B cell (primary cell): Measurements from ENCODE around the gene EIF4A3. TPM values are rescaled to one million over a fixed set of nuclear protein-coding genes. Genes with fewer than 3 reads are reported as not detected.
"Not testable (repeated sequence)": the region's sequence is repeated elsewhere in the genome, so short reads cannot be mapped to it uniquely, and the experiment has no call there.

ENCODE experiments used
- ATAC-seq: fragments of 200-7000 bp; cut with Tn5 transposase; one replicate; pipeline ENCODE4 v1.10.0; 2021; ENCODE audit warnings: low read depth, mild to moderate bottlenecking, moderate number of reproducible peaks, moderate library complexity
- CTCF ChIA-PET: fragments of 350-600 bp; sonication (Branson Sonifier 250); formaldehyde crosslinking; loops from one replicate; lab custom pipeline; 2021; ENCODE audit warnings: antibody characterized with exemption, inconsistent platforms; lab: Charles Lee
- POLR2A ChIA-PET: fragments of 350-600 bp; sonication (Branson Sonifier 250); formaldehyde crosslinking; loops from one replicate; lab custom pipeline; 2021; ENCODE audit warnings: antibody characterized with exemption; lab: Charles Lee
- DNase-seq: peaks from one replicate; pipeline ENCODE4 v3.0.0; 2013
- H2AFZ ChIP-seq: 2 replicates; pipeline ENCODE4 v1.6.1; 2012; ENCODE audit warnings: mild to moderate bottlenecking, low read depth, low read length; ENCODE audit not compliant: insufficient read depth, poor library complexity, severe bottlenecking
- H3K27ac ChIP-seq, 2 donors: 1 replicate in 1 of 2; 2 replicates in 1 of 2; pipeline ENCODE4 v1.5.1; 2012 to 2013; ENCODE audit warnings: low read length in 2 of 2, mild to moderate bottlenecking in 2 of 2, moderate library complexity in 1 of 2
- H3K27me3 ChIP-seq, 4 experiments: fragments of 200-600 bp in 1 of 4; sonication (generic) in 1 of 4; replicated peaks in 1 of 4; 1 replicate in 2 of 4; 2 replicates in 2 of 4; pipeline versions ENCODE4 v1.6.1 to v1.7.0; 2013 to 2016; ENCODE audit warnings: low read length in 3 of 4, mild to moderate bottlenecking in 2 of 4, mixed read lengths in 1 of 4, moderate library complexity in 1 of 4; ENCODE audit not compliant: insufficient read depth in 4 of 4, control insufficient read depth in 3 of 4; ENCODE audit errors: control extremely low read depth in 1 of 4
- H3K36me3 ChIP-seq, 2 experiments: replicated peaks in 1 of 2; 1 replicate in 1 of 2; 2 replicates in 1 of 2; pipeline versions ENCODE4 v1.6.1 to v1.7.1; 2013; ENCODE audit warnings: low read length in 1 of 2; ENCODE audit not compliant: insufficient read depth in 2 of 2, control insufficient read depth in 1 of 2; ENCODE audit errors: control extremely low read depth in 1 of 2, extremely low read depth in 1 of 2
- H3K4me1 ChIP-seq, 2 donors: fragments of 200-600 bp in 1 of 2; sonication (generic) in 1 of 2; 1 replicate in 1 of 2; 2 replicates in 1 of 2; pipeline versions ENCODE4 v1.5.1 to v1.6.1; 2013 to 2017; ENCODE audit warnings: low read length in 2 of 2; ENCODE audit not compliant: control insufficient read depth in 2 of 2, insufficient read depth in 2 of 2
- H3K4me2 ChIP-seq: replicated peaks from 2 replicates; pipeline ENCODE3; 2012; ENCODE audit warnings: mild to moderate bottlenecking, low read depth, low read length; ENCODE audit not compliant: poor library complexity, severe bottlenecking
- H3K4me3 ChIP-seq, 5 experiments: fragments of 200-600 bp in 1 of 5; sonication (generic) in 1 of 5; 1 replicate in 3 of 5; 2 replicates in 2 of 5; pipeline versions ENCODE4 v1.5.1 to v1.7.0; 2011 to 2016; ENCODE audit warnings: low read length in 4 of 5, mild to moderate bottlenecking in 4 of 5, low read depth in 2 of 5, control low read depth in 1 of 5, moderate library complexity in 1 of 5; ENCODE audit not compliant: insufficient read depth in 1 of 5; ENCODE audit errors: control extremely low read depth in 1 of 5, extremely low read depth in 1 of 5
- H3K79me2 ChIP-seq: fragments of 200-600 bp; sonication (generic); one replicate; pipeline ENCODE4 v1.6.0; 2016; ENCODE audit warnings: low read length; ENCODE audit not compliant: control insufficient read depth, insufficient read depth
- H3K9ac ChIP-seq: fragments of 200-600 bp; sonication (generic); 2 replicates; pipeline ENCODE4 v1.6.1; 2017; ENCODE audit warnings: mild to moderate bottlenecking, low read length, moderate library complexity
- H3K9me3 ChIP-seq, 3 donors: one replicate each; pipeline versions ENCODE4 v1.6.1 to v1.7.1; 2013; ENCODE audit warnings: low read length in 2 of 3; ENCODE audit not compliant: control insufficient read depth in 2 of 3, insufficient read depth in 1 of 3; ENCODE audit errors: control extremely low read depth in 1 of 3
- H4K20me1 ChIP-seq: 2 replicates; pipeline ENCODE4 v1.6.0; 2012; ENCODE audit warnings: mild to moderate bottlenecking, low read length; ENCODE audit not compliant: insufficient read depth, control insufficient read depth, poor library complexity, severe bottlenecking
- H3K27ac Mint-ChIP-seq: one replicate; pipeline ENCODE4 v1.8.0; 2021; ENCODE audit warnings: mixed read lengths
- H3K27me3 Mint-ChIP-seq: one replicate; pipeline ENCODE4 v1.8.0; 2021; ENCODE audit warnings: mixed read lengths
- H3K4me1 Mint-ChIP-seq: one replicate; pipeline ENCODE4 v1.8.0; 2021; ENCODE audit warnings: mixed read lengths
- H3K4me3 Mint-ChIP-seq: one replicate; pipeline ENCODE4 v1.8.0; 2021; ENCODE audit warnings: mixed read lengths
- H3K9me3 Mint-ChIP-seq: one replicate; pipeline ENCODE4 v1.8.0; 2022; ENCODE audit warnings: mixed read lengths; ENCODE audit not compliant: insufficient read depth
- EZH2 ChIP-seq: IDR thresholded peaks from 2 replicates; pipeline ENCODE4 v1.6.1; 2012; ENCODE audit warnings: borderline replicate concordance, low read depth, mild to moderate bottlenecking, moderate library complexity, low read length; ENCODE audit not compliant: insufficient read depth, poor library complexity, severe bottlenecking
- WGBS: methylation state at CpG from one replicate; pipeline ENCODE4 v1.1.5; 2013; ENCODE audit warnings: missing lambda C conversion rate; ENCODE audit not compliant: insufficient coverage; 5-methylcytosine and 5-hydroxymethylcytosine counted together
- intact Hi-C: fragments of 100-400 bp; cut with micrococcal nuclease; formaldehyde crosslinking; loops from one replicate; pipeline ENCODE4 v1.10.0; 2022
- polyA plus RNA-seq: library from polyadenylated mRNA; depleted of rRNA; stranded (reverse); fragments of >200 nt; gene quantifications from 2 replicates; pipeline ENCODE4 v1.2.3, GENCODE V29; 2012
- total RNA-seq, 2 donors: library from RNA; stranded (reverse); fragments of 120-200 nt in 1 of 2; gene quantifications; 1 replicate in 1 of 2; 2 replicates in 1 of 2; pipeline versions ENCODE4 v1.2.3 to v1.2.4, GENCODE V29; 2013 to 2022
- TF ChIP-seq, protein P1 (sequence below): fragments of 200-600 bp; IDR thresholded peaks from one replicate; pipeline ENCODE4 v1.8.0; 2022; ENCODE audit warnings: antibody characterized with exemption, mild to moderate bottlenecking

Gene EIF4A3
- total and polyA plus RNA-seq, 2 donors (not counting 1 experiment from before 2014, with no cell fraction given) = 86.0 to 137 TPM

DNA sequence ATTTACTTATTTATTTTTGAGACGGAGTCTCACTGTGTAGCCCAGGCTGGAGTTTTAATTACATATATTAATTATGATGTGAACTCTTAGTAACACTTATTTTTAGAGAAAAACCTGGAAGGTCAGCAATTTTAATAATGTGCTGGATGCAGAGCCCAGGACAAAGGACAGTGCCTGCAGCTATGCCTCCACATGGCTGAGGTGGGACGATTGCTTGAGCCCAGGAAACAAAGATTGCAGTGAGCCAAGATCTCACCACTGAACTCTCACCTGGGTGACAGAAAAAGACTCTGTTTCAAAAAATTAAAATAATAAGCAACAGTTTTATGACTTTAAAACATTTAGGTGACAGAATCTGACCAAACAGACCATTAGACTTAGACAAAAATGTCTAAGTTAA is 11.9 kb upstream of the EIF4A3 start:
- Mint-ChIP-seq H3K4me1 (no peaks in the 10 kb centered on the region), H3K27ac (no peak overlapping the region), H3K4me3 (no peak overlapping the region), H3K9me3 (peaks cover 2% of the 10 kb centered on the region), H3K27me3 (peaks cover 17% of the 10 kb centered on the region)
- H3K4me2 ChIP-seq = no peak overlapping the region
- no peaks in the 10 kb centered on the region for H3K36me3 ChIP-seq
- POLR2A ChIA-PET = no interaction called here
- no peak for DNase-seq
- peaks cover 0 to 5% (median 0%) of the 10 kb centered on the region in 4 experiments for H3K27me3 ChIP-seq
- no peaks in the 10 kb centered on the region for H3K4me1 ChIP-seq
- H3K4me3 ChIP-seq = no peak overlapping the region
- no peak overlapping the region for H3K27ac ChIP-seq
- CTCF ChIA-PET = no interaction called here
- H3K9ac ChIP-seq = no peak overlapping the region
- TF ChIP-seq EZH2 = no peak
- TF ChIP-seq, protein P1, sequence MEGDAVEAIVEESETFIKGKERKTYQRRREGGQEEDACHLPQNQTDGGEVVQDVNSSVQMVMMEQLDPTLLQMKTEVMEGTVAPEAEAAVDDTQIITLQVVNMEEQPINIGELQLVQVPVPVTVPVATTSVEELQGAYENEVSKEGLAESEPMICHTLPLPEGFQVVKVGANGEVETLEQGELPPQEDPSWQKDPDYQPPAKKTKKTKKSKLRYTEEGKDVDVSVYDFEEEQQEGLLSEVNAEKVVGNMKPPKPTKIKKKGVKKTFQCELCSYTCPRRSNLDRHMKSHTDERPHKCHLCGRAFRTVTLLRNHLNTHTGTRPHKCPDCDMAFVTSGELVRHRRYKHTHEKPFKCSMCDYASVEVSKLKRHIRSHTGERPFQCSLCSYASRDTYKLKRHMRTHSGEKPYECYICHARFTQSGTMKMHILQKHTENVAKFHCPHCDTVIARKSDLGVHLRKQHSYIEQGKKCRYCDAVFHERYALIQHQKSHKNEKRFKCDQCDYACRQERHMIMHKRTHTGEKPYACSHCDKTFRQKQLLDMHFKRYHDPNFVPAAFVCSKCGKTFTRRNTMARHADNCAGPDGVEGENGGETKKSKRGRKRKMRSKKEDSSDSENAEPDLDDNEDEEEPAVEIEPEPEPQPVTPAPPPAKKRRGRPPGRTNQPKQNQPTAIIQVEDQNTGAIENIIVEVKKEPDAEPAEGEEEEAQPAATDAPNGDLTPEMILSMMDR = no peak
- peaks cover 2 to 8% (median 5%) of the 10 kb centered on the region in 3 donors for H3K9me3 ChIP-seq
- H4K20me1 ChIP-seq = no peaks in the 10 kb centered on the region
- H2AFZ ChIP-seq = no peak overlapping the region
- no peaks in the 10 kb centered on the region for H3K79me2 ChIP-seq
- 71% methylated on average over 1 of the region's 2 CpGs for WGBS
- ATAC-seq = no peak
- intact Hi-C loops = no loop called here

DNA sequence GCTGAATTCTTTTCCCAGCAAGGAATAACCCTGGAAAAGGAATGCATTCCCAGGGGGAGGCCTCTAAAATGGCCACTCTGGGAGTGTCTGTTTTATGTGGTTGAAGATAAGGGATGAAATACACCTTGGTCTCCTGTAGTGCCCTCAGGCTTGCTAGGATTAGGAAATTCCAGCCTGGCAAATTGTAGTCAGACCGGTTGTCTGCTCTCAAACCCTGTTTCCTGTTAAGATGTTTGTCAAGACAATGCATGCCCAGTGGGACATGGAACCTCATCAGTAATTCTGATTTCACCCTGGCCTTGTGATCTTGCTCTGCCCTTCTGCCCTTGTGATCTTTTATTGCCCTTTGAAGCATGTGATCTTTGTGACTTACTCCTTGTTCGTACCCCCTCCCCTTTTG is 8.7 kb upstream of the EIF4A3 start:
- intact Hi-C loops = not testable (repeated sequence)

More for the DNA sequence above, 8.7 kb upstream of the EIF4A3 start:
- H3K36me3 ChIP-seq, H3K4me2 ChIP-seq, H2AFZ ChIP-seq, H3K27ac ChIP-seq, POLR2A ChIA-PET, H3K9me3 ChIP-seq, H3K4me3 Mint-ChIP-seq, H3K27me3 ChIP-seq, ATAC-seq, H3K79me2 ChIP-seq, H3K4me3 ChIP-seq, H4K20me1 ChIP-seq, DNase-seq, H3K27ac Mint-ChIP-seq, CTCF ChIA-PET, H3K9ac ChIP-seq, H3K9me3 Mint-ChIP-seq, H3K4me1 Mint-ChIP-seq: not testable (repeated sequence)
- H3K27me3 Mint-ChIP-seq = peaks cover 13% of the 10 kb centered on the region
- WGBS = 78% methylated on average over 2 of the region's 2 CpGs
- H3K4me1 ChIP-seq = peaks cover 5 to 13% of the 10 kb centered on the region in 2 donors
